HEK293 (cell line): ENCODE measurements around the gene NBPF4.

Experiments used
- CTCF ChIP-seq: fragments of 450-650 bp; formaldehyde crosslinking; IDR thresholded peaks from 2 replicates; pipeline ENCODE4 v1.5.1; 2016; ENCODE audit warnings: missing biosample characterization, missing genetic modification characterization
- ZNF704 ChIP-seq: fragments of 450-650 bp; formaldehyde crosslinking; IDR thresholded peaks from 2 replicates; pipeline ENCODE4 v1.5.1; 2016; ENCODE audit warnings: missing biosample characterization, missing genetic modification characterization

GRCh38 chr1:108194051-108194450, 49.8 kb downstream of the NBPF4 start:
- TF ChIP-seq ZNF704 (tag by site-specific recombination) (no peak), CTCF (tag by site-specific recombination) (no peak)
